Psoas muscle (tissue), 8 donors: ENCODE data around the gene TMEM59. TPM values are rescaled to one million over a fixed set of nuclear protein-coding genes. Genes with fewer than 3 reads are reported as not detected.
"Not testable (repeated sequence)": the region's sequence is repeated elsewhere in the genome, so short reads cannot be mapped to it uniquely, and the experiment has no call there.

ENCODE experiments used
- ATAC-seq, 4 donors: fragments of 200-7000 bp; cut with Tn5 transposase; one replicate each; pipeline ENCODE4 v1.9.1; 2020; ENCODE audit warnings: moderate library complexity in 3 of 4, mild to moderate bottlenecking in 2 of 4
- DNase-seq, 2 donors: peaks; one replicate each; pipeline ENCODE4 v3.0.0-alpha.2; 2020
- H3K27ac ChIP-seq: fragments of 200-600 bp; one replicate; pipeline ENCODE4 v1.8.0; 2022
- H3K27me3 ChIP-seq, 3 donors: fragments of 200-600 bp in 1 of 3; one replicate each; pipeline versions ENCODE4 v1.6.1 to v1.8.0; 2013 to 2022; ENCODE audit warnings: low read length in 2 of 3, mild to moderate bottlenecking in 2 of 3, moderate library complexity in 1 of 3; ENCODE audit not compliant: insufficient read depth in 3 of 3
- H3K36me3 ChIP-seq, 2 donors: fragments of 200-600 bp in 1 of 2; one replicate each; pipeline versions ENCODE4 v1.6.1 to v1.8.0; 2013 to 2022; ENCODE audit warnings: low read depth in 1 of 2, mild to moderate bottlenecking in 1 of 2, moderate library complexity in 1 of 2; ENCODE audit not compliant: insufficient read depth in 1 of 2
- H3K4me1 ChIP-seq: fragments of 200-600 bp; one replicate; pipeline ENCODE4 v1.8.0; 2022
- H3K4me3 ChIP-seq: fragments of 200-600 bp; one replicate; pipeline ENCODE4 v1.8.0; 2022; ENCODE audit warnings: mild to moderate bottlenecking
- H3K9me3 ChIP-seq: fragments of 200-600 bp; one replicate; pipeline ENCODE4 v1.8.0; 2022
- CTCF ChIP-seq: fragments of 200-600 bp; IDR thresholded peaks from one replicate; pipeline ENCODE4 v1.8.0; 2022; ENCODE audit warnings: antibody characterized with exemption
- WGBS, 3 donors: extraction: QIAGEN DNeasy Blood & Tissue Kit; methylation state at CpG; one replicate each; pipeline versions ENCODE4 v1.1.6 to v1.1.7; 2013; 5-methylcytosine and 5-hydroxymethylcytosine counted together
- intact Hi-C, 2 donors: fragments of 100-400 bp; cut with DNase I; formaldehyde crosslinking; loops; one replicate each; pipeline versions ENCODE4 v1.11.0 to v1.14.2; 2022
- polyA plus RNA-seq, 3 donors: library from polyadenylated mRNA; stranded (reverse); fragments of 200-250 nt; gene quantifications; one replicate each; pipeline ENCODE4 v1.2.3, GENCODE V29; 2013
- total RNA-seq, 4 donors: library from RNA; stranded (reverse); fragmentation: NEBNext Ultra II Directional in 2 of 4; extraction: Animal tissue kit (Norgen Biotek cat#: 25700) in 2 of 4; gene quantifications; one replicate each; pipeline versions ENCODE4 v1.2.1 to v1.2.4, GENCODE V29; 2021 to 2023
- donor health status: healthy with polysubstance abuse.
- donor health status: DM: no; HTN: no; CAD: no; lungs with moderate emphysema.
- donor health status: Bipolar disorder and iron deficiency.
- donor health status: healthy.
- donor health status: DM: yes; HTN: yes; CAD: no.
- donor health status: DM: no; HTN: no; CAD: no.
- donor health status: DM: no; HTN: no; CAD: no.
- donor health status: DM: yes; HTN: yes; CAD: no.

TMEM59 gene
- total and polyA plus RNA-seq, 7 donors = 123 to 240 (median 173) TPM

- H3K36me3 ChIP-seq = no peaks in the 10 kb centered on the region
- no peaks in the 10 kb centered on the region for H3K9me3 ChIP-seq
- DNase-seq = no peak
- ATAC-seq = no peak
- peaks cover 53% of the 10 kb centered on the region for H3K4me1 ChIP-seq
- H3K4me3 ChIP-seq = peak overlapping the region; percentile 74
- H3K27ac ChIP-seq = peak overlapping the region; percentile 91
- no peaks in the 10 kb centered on the region for H3K27me3 ChIP-seq
- intact Hi-C loops = loop anchor here (5.0 to 10.0 kb wide), 2 partner anchors 105 to 663 kb away; partner anchors contain the start of genes TTC4 (in 2 of the 2), IFT25 (in 1 of the 2) and LRRC42 (in 1 of the 2)
- TF ChIP-seq CTCF = no peak
- 3 to 5% (median 3%) methylated on average over 8 of the region's 8 CpGs for WGBS, 3 donors
These were observed 1.0 kb downstream of the TMEM59 start for GRCh38 chr1:54051933-54052430.

- 94 to 95% (median 95%) methylated on average over 12 of the region's 12 CpGs for WGBS, 3 donors
- H3K9me3 ChIP-seq, H3K36me3 ChIP-seq, ATAC-seq, H3K27ac ChIP-seq, H3K27me3 ChIP-seq, DNase-seq, H3K4me3 ChIP-seq: not testable (repeated sequence)
- H3K4me1 ChIP-seq = peaks cover 59% of the 10 kb centered on the region
- intact Hi-C loops = loop anchor here (5.0 to 10.0 kb wide), 2 partner anchors 103 to 664 kb away; partner anchors contain the start of genes TTC4 (in 2 of the 2), IFT25 (in 1 of the 2) and LRRC42 (in 1 of the 2)
These were observed 2.6 kb downstream of the TMEM59 start for GRCh38 chr1:54050435-54050834.

GRCh38 chr1:54047384-54048305, 5.4 kb downstream of the TMEM59 start:
- TF ChIP-seq CTCF = no peak
- intact Hi-C loops = loop anchor here in 1 of 2 donors (10.0 kb wide), 1 partner anchor 83 kb away; no protein-coding TSS in a partner anchor
- H3K27me3 ChIP-seq = no peaks in the 10 kb centered on the region
- H3K9me3 ChIP-seq = no peaks in the 10 kb centered on the region
- ATAC-seq = no peak
- WGBS, 3 donors = 76 to 81% (median 76%) methylated on average over 5 of the region's 5 CpGs
- DNase-seq = no peak
- H3K4me3 ChIP-seq = no peak overlapping the region
- H3K27ac ChIP-seq = no peak overlapping the region
- peaks cover 53% of the 10 kb centered on the region for H3K4me1 ChIP-seq
- H3K36me3 ChIP-seq = peaks cover 0 to 32% of the 10 kb centered on the region in 2 donors

GRCh38 chr1:54046671-54047383, 6.2 kb downstream of the TMEM59 start:
- WGBS, 3 donors = 67 to 72% (median 69%) methylated on average over 7 of the region's 7 CpGs
- Histone ChIP-seq H3K4me3 (no peak overlapping the region), H3K27me3 (no peaks in the 10 kb centered on the region), H3K27ac (no peak overlapping the region), H3K36me3 (peaks cover 3 to 40% of the 10 kb centered on the region in 2 donors), H3K9me3 (no peaks in the 10 kb centered on the region), H3K4me1 (peaks cover 53% of the 10 kb centered on the region)
- no peak for ATAC-seq
- no peak for DNase-seq
- intact Hi-C loops = loop anchor here in 1 of 2 donors (10.0 kb wide), 1 partner anchor 82 kb away; no protein-coding TSS in a partner anchor
- TF ChIP-seq CTCF = no peak
